LHCN-M2 (cell line): ENCODE measurements around the gene DCAF12L2. TPM values are rescaled to one million over a fixed set of nuclear protein-coding genes. Genes with fewer than 3 reads are reported as not detected.
"Not testable (repeated sequence)": the region's sequence is repeated elsewhere in the genome, so short reads cannot be mapped to it uniquely, and the experiment has no call there.

Experiments used
- DNase-seq: peaks from one replicate; pipeline ENCODE4 v3.0.0-alpha.2; 2012; ENCODE audit warnings: low read depth
- polyA plus RNA-seq: library from polyadenylated mRNA; unstranded; fragments of >200 nt; gene quantifications from one replicate; pipeline ENCODE4 v1.2.1, GENCODE V29; 2012; ENCODE audit warnings: missing spikeins
- total RNA-seq: library from RNA; depleted of rRNA; stranded (reverse); fragments of >200 nt; gene quantifications from 2 replicates; pipeline ENCODE4 v1.2.3, GENCODE V29; 2014; rRNA removed

DCAF12L2 gene
- total RNA-seq, result not detected in 2 replicates
- not detected for polyA plus RNA-seq

DNA sequence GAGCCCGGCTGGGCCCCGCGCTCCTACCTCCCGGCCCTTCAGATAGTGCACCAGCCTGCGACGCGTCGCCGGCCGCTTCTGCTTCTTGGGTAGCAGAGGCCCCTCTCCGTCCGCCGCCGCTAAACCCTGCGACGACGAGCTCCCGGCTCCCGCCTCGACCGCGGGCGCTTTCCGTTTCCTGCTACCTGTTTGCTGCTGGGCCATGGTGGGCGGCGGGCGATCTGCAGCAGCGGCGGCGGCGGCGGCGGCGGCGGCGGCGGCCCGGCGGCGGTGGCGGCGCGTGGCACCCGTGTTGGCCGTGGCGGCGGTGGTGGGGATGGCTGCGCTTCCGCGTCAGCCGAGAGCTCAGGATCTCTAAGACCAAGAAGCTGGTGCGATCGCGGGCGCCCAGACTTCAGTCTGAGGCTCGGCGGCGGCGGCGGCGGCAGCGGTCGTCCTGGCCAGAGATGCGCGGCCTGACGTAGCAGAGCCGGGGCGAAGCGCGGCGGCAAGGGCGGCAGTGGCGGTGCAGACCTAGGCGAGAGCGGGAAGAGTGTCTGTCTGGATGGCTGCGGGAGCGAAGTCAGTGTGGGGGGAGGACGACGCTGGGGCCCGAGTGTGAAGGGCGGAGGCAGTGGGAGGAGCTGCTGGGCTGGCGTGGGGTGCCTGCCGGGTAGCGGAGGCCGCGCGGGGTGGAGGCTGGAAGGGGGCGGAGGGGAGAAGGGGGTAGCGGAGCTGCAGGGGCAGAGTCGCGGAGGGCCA is at the start of gene DCAF12L2:
TSS of gene DCAF12L2 (minus strand) at position 569 of the 741 bp plus-strand sequence. CDS start at position 204, 365 bp downstream.
- no peak for DNase-seq

DNA sequence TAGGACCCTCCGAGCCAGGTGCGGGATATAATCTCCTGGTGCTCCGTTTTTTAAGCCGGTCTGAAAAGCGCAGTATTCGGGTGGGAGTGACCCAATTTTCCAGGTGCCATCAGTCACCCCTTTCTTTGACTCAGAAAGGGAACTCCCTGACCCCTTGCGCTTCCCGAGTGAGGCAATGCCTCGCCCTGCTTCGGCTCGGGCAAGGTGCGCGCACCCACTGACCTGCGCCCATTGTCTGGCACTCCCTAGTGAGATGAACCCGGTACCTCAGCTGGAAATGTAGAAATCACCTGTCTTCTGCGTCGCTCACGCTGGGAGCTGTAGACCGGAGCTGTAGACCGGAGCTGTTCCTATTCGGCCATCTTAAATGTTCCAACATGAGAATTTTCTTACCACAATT is 24.8 kb upstream of the DCAF12L2 start:
- DNase-seq, result not testable (repeated sequence)

DNA sequence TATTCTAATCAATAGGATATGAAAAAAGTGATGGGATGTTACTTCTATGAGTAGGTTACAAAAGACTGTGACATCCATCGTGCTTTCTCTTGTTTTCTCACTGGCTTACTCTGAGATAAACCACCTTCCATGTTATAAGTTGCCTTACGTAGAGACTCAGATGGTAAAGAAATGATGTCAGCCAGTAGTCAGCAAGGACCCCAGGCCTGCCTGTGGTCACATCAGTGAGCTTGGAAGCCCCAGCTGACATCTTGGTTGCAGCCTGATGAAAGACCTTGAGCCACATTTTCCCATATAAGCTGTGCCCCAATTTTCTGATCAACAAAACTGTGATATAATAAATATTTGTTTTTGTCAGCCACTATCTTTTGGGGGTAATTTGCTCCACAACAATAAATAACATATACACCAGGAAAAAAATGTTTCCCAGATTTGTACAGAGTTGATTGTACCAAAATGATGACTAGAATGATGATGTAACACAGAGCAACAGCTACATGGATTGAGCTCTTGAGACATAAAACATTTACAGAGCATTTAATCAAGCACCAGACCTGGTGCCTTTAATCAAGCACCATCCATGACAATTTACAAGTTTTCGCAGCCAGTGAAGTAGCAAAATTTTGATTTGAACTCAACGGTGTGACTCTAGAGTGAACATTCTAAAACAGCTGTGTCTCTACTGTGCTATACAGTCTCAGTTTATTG is 11.2 kb upstream of the DCAF12L2 start:
- no peak for DNase-seq

DNA sequence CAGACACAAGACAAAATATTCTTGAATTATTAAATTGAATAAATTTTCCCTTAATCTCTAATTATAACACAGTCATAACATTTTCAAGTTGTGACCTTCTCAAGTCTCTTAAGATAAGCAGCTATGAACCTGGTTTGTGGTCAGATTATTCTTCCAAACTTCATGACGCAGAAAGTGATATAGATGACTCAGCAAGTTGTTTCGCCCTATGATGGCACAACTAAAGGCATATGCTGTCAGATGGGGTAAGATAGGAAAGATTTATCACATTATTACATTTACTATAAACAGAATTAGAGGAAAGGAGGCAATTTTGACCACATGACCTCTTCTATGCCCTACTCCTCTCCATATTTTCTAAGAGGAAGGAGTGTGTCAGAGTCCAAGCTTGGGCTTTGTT is 4.6 kb upstream of the DCAF12L2 start:
- no peak for DNase-seq

DNA sequence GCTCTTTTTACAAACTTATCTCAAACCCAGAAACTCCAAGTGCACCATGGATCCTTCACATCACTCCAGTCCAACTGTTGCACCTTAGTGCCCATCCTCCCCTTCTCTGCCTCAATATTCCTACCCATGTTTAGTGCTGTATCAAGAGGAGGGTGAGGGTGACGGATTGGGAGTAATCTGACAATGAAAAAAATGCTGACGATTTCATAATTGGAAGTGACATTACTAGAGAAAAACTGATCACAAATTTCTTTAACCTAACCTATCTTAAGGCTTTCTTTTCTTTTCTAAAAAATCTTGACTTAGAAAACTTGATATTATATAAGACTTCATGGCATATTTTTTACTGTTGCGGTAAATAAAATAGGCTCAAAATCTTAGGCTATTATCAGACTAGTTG is 1.5 kb upstream of the DCAF12L2 start:
- no peak for DNase-seq

DNA sequence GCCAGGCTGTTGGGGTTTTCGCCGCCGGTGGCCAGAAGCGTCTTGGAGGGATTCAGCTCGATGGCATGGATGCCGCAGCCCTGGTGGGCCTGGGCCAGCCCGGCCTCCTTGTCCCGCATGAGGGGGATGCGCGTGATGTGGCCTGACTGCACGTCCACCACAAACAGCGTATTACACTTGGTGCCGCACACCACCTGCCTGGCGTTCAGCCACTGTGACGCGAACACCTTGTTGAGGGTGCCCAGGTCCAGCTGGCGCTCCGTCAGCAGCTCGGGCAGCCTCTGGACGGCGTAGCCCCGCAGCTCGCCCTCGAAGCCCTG is 728 bp downstream of the DCAF12L2 start:
- DNase-seq, result no peak

DNA sequence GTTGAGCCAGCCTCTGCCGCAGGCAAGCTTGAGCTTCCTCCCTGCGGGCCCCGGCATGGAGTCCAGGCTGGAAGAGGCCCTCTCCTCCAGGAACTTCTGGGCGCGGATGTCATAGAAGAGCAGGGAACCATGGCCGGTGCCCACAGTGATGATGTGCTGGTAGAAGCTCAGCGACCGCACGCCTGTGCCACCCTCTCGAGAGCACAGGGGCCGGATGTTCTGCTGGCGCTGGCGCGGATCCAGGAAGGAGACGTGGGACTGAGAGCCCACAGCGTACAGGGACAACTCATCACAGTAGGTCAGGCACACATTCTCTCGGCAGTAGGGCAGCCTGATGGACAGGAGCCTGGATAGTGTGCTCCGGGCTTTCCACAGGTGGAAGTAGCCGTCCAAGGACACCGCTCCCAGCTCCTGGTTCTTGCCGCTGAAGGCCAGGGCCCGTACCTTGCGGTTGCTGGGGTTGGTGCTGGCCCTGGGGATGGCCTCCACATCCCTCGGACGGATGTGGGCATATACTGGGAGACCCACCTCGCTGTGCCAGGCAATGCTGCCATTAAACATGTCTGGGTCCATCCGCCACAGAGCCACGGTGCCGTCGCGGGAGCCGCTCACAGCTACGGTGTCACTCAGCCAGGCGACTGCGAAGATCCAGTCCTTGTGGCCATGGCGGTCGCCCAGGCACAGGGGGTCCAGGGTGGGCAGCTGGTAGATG is 1.2 kb downstream of the DCAF12L2 start:
- DNase-seq, result no peak

DNA sequence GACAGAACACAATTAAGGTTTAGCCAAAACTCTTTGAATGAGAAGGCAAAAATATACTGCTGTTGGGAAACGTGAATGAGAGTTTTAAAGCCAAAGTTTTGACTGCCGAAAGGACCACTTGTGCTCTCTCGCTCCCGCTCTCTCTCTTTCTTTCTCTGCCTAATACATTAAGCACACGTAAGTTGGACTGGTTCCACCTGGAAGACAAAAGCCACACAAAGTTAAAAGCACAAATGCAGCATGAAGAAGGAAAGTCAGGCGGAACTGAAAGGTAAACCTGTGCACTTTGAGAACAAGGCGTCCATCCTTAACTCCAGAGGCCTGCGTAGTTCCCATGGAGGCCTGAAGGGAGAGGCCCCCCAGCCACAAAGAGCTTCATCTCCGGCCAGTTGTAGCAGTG is 1.9 kb downstream of the DCAF12L2 start:
- DNase-seq, result no peak

DNA sequence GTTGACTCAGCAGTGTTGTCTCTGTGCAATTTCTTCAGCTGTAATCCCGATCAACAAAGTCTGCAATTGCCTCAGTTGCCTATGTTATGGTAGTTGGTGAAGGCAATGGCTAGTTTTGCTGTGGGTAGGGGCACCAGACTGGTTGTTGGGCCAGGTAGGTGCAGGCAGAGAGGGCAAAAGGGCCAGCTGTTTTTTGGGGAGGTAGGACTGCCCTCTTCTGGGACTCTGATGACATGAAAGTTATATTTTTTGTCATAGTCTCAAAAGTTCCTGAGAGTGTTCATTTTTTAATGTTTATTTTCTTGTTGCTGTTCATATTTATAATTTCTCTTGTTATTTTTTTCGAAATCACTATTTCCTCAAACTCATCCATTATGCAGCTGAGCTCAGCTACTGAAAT is 25.1 kb downstream of the DCAF12L2 start:
- no peak for DNase-seq

DNA sequence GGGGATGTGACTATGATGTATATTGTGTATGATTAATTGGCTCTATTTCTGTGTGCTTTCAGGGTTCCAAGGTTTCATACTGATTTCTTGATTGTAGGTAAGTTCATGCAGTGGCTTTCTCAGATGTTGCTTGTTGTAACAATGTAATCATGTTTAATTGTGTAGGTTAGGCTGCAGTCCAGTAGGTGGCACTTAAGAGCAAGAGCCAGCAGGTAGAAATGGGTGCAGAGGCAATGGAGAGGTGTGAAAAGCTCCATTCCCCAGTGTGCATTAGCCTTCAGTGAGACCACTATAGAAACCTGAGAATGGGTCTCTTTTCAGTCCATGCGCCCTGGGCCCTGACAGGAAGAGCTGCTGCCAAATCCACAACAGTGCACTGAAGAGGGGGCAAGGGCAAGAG is 28.2 kb downstream of the DCAF12L2 start:
- DNase-seq, result no peak

DNA sequence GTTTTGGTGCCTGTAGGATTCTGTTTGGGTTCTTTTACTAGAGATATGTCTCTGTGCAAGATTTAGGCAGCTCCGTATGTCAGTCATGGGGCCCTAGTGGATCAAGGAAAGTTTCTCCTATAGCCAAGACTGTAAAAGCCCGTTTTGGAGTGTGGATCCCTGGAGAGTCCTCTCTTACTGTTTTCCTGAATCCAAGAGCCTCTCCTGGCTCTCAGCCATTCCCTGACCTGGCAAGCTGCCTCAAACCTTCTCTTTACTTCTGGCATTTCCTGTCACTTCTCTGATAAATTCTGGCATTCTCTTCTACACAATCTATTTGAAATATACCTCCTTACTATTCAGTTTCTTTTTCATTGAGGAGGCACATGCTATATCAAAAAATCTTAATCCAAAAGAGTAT is 41.4 kb downstream of the DCAF12L2 start:
- DNase-seq, result no peak
